IMR-90 (cell line): ENCODE data around the gene LTC4S. TPM values are rescaled to one million over a fixed set of nuclear protein-coding genes. Genes with fewer than 3 reads are reported as not detected.

Experiments used
- ATAC-seq: fragments of 200-7000 bp; cut with Tn5 transposase; 2 replicates; pipeline ENCODE4 v1.9.1; 2020; ENCODE audit warnings: low read depth, mild to moderate bottlenecking, moderate library complexity
- BruUV-seq: library from RNA; stranded (reverse); fragments of 400-500 nt; replicated peaks from 2 replicates; lab custom pipeline; 2021; lab: Mats Ljungman, UMichigan
- CTCF ChIA-PET: fragments of 300-600 bp; formaldehyde crosslinking; extraction: SDS; loops from one replicate; lab custom pipeline; 2021; ENCODE audit warnings: antibody characterized with exemption; lab: Yijun Ruan, JAX
- POLR2A ChIA-PET: fragments of 300-600 bp; sonication (Branson Sonifier 250); formaldehyde crosslinking; loops from one replicate; lab custom pipeline; 2022; ENCODE audit warnings: antibody characterized with exemption; ENCODE audit not compliant: unreplicated experiment; lab: Charles Lee
- DNase-seq: peaks from one replicate; pipeline ENCODE4 v3.0.0; 2013
- H2AFZ ChIP-seq: replicated peaks from 2 replicates; pipeline ENCODE3; 2013; ENCODE audit warnings: low read length, mild to moderate bottlenecking; ENCODE audit not compliant: poor library complexity
- H2AK5ac ChIP-seq: 2 replicates; pipeline ENCODE4 v1.6.1; 2013; ENCODE audit warnings: low read depth, low read length, inconsistent platforms
- H2AK9ac ChIP-seq: replicated peaks from 2 replicates; pipeline ENCODE3; 2013; ENCODE audit warnings: mild to moderate bottlenecking, low read depth, low read length, moderate library complexity; ENCODE audit not compliant: poor library complexity
- H2BK120ac ChIP-seq: 2 replicates; pipeline ENCODE4 v1.6.1; 2013; ENCODE audit warnings: low read depth, low read length, inconsistent platforms
- H2BK15ac ChIP-seq: 3 replicates; pipeline ENCODE4 v1.6.1; 2013; ENCODE audit warnings: low read depth, low read length, inconsistent platforms
- H2BK20ac ChIP-seq: 2 replicates; pipeline ENCODE4 v1.6.1; 2013; ENCODE audit warnings: low read depth, mild to moderate bottlenecking, inconsistent platforms, low read length, moderate library complexity
- H2BK5ac ChIP-seq: 2 replicates; pipeline ENCODE4 v1.6.1; 2013; ENCODE audit warnings: mild to moderate bottlenecking, low read depth, low read length, inconsistent platforms; ENCODE audit not compliant: poor library complexity, severe bottlenecking
- H3K14ac ChIP-seq: replicated peaks from 2 replicates; pipeline ENCODE4 v1.6.1; 2013; ENCODE audit warnings: low read depth, low read length, inconsistent platforms
- H3K18ac ChIP-seq: 2 replicates; pipeline ENCODE4 v1.6.1; 2013; ENCODE audit warnings: low read depth, low read length, control low read depth
- H3K23ac ChIP-seq: 2 replicates; pipeline ENCODE4 v1.6.1; 2013; ENCODE audit warnings: low read depth, low read length, inconsistent platforms
- H3K27ac ChIP-seq: 2 replicates; pipeline ENCODE4 v1.5.1; 2013; ENCODE audit warnings: mild to moderate bottlenecking, control low read depth, low read length; ENCODE audit not compliant: insufficient read depth
- H3K27me3 ChIP-seq: 2 replicates; pipeline ENCODE4 v1.6.1; 2013; ENCODE audit warnings: low read length; ENCODE audit not compliant: control insufficient read depth, insufficient read depth
- H3K36me3 ChIP-seq: 2 replicates; pipeline ENCODE4 v1.6.1; 2013; ENCODE audit warnings: low read length, mixed read lengths; ENCODE audit not compliant: control insufficient read depth, insufficient read depth
- H3K4ac ChIP-seq: 2 replicates; pipeline ENCODE4 v1.6.1; 2013; ENCODE audit warnings: low read depth, low read length, inconsistent platforms
- H3K4me1 ChIP-seq: 2 replicates; pipeline ENCODE4 v1.6.1; 2013; ENCODE audit warnings: low read length, mixed read lengths; ENCODE audit not compliant: control insufficient read depth, insufficient read depth
- H3K4me2 ChIP-seq: 2 replicates; pipeline ENCODE4 v1.6.1; 2013; ENCODE audit warnings: low read depth, mild to moderate bottlenecking, control low read depth, low read length, moderate library complexity
- H3K4me3 ChIP-seq: 2 replicates; pipeline ENCODE4 v1.5.1; 2013; ENCODE audit warnings: low read depth, mild to moderate bottlenecking, control low read depth, low read length, moderate library complexity; ENCODE audit not compliant: insufficient read depth
- H3K56ac ChIP-seq: 2 replicates; pipeline ENCODE4 v1.6.1; 2013; ENCODE audit warnings: low read length, inconsistent platforms; ENCODE audit not compliant: insufficient read depth; ENCODE audit errors: extremely low read depth
- H3K79me1 ChIP-seq, 2 experiments: 2 replicates each; pipeline ENCODE4 v1.6.1; 2013; ENCODE audit warnings: low read length in 2 of 2, inconsistent platforms in 1 of 2, low read depth in 1 of 2
- H3K9ac ChIP-seq: 2 replicates; pipeline ENCODE4 v1.6.1; 2013; ENCODE audit warnings: low read depth, low read length, control low read depth
- H3K9me1 ChIP-seq: 2 replicates; pipeline ENCODE4 v1.6.1; 2013; ENCODE audit warnings: low read length, inconsistent platforms; ENCODE audit not compliant: insufficient read depth
- H3K9me3 ChIP-seq: 2 replicates; pipeline ENCODE4 v1.6.1; 2013; ENCODE audit warnings: low read length; ENCODE audit not compliant: control insufficient read depth, insufficient read depth
- H4K20me1 ChIP-seq: 2 replicates; pipeline ENCODE4 v1.6.1; 2013; ENCODE audit warnings: low read length, inconsistent platforms; ENCODE audit not compliant: insufficient read depth
- H4K5ac ChIP-seq: 2 replicates; pipeline ENCODE4 v1.6.1; 2013; ENCODE audit warnings: mild to moderate bottlenecking, low read depth, low read length, control low read depth
- H4K8ac ChIP-seq, 2 experiments: 2 replicates each; pipeline ENCODE4 v1.6.1; 2013; ENCODE audit warnings: low read depth in 2 of 2, low read length in 2 of 2, control low read depth in 1 of 2, inconsistent platforms in 1 of 2
- H4K91ac ChIP-seq: 2 replicates; pipeline ENCODE4 v1.6.1; 2013; ENCODE audit warnings: low read depth, low read length, inconsistent platforms; ENCODE audit not compliant: insufficient read depth
- BHLHE40 ChIP-seq: fragments of 150-350 bp; IDR thresholded peaks from 2 replicates; pipeline ENCODE4 v1.6.1; 2016; ENCODE audit warnings: mild to moderate bottlenecking, low read depth, low read length
- CEBPB ChIP-seq: IDR thresholded peaks from 2 replicates; pipeline ENCODE4 v1.6.1; 2012; ENCODE audit warnings: low read depth, low read length, improper control_type of control experiment
- CHD1 ChIP-seq: IDR thresholded peaks from 2 replicates; pipeline ENCODE4 v1.6.1; 2012; ENCODE audit warnings: low read depth, low read length, improper control_type of control experiment
- CTCF ChIP-seq: conservative IDR thresholded peaks from 2 replicates; pipeline ENCODE4 v1.5.1; 2012; ENCODE audit warnings: mild to moderate bottlenecking, low read depth, low read length, improper control_type of control experiment
- MAZ ChIP-seq: IDR thresholded peaks from 2 replicates; pipeline ENCODE4 v1.6.1; 2012; ENCODE audit warnings: low read depth, mild to moderate bottlenecking, low read length, improper control_type of control experiment, moderate library complexity, borderline replicate concordance
- MXI1 ChIP-seq: IDR thresholded peaks from 2 replicates; pipeline ENCODE4 v1.6.1; 2012; ENCODE audit warnings: low read depth, mild to moderate bottlenecking, low read length, moderate library complexity, borderline replicate concordance
- NFE2L2 ChIP-seq: fragments of 150-350 bp; IDR thresholded peaks from 2 replicates; pipeline ENCODE4 v1.6.1; 2016; ENCODE audit warnings: low read depth, mild to moderate bottlenecking, low read length
- POLR2A ChIP-seq: IDR thresholded peaks from 2 replicates; pipeline ENCODE4 v1.6.1; 2012; ENCODE audit warnings: mild to moderate bottlenecking, low read depth, low read length
- RAD21 ChIP-seq: IDR thresholded peaks from 2 replicates; pipeline ENCODE4 v1.6.1; 2012; ENCODE audit warnings: low read length, improper control_type of control experiment
- SMC3 ChIP-seq: fragments of 150-350 bp; IDR thresholded peaks from 2 replicates; pipeline ENCODE4 v1.6.1; 2016; ENCODE audit warnings: low read depth, mild to moderate bottlenecking, antibody characterized with exemption, low read length, moderate library complexity
- WGBS, 2 experiments: methylation state at CpG; one replicate each; pipeline versions ENCODE4 v1.1.5 to v1.1.7; 2013; ENCODE audit warnings: missing lambda C conversion rate in 2 of 2; ENCODE audit not compliant: insufficient read length in 1 of 2; ENCODE audit errors: extremely low coverage in 2 of 2; 5-methylcytosine and 5-hydroxymethylcytosine counted together
- dilution Hi-C: fragments of 300-500 bp; cut with HindIII; formaldehyde crosslinking; loops from one replicate; pipeline ENCODE4 v1.14.3; 2018; ENCODE audit warnings: low sequenced_read_pairs; ENCODE audit not compliant: unreplicated experiment
- in situ Hi-C: fragments of 300-500 bp; cut with MboI; formaldehyde crosslinking; loops from 3 replicates; pipeline ENCODE4 v1.14.3; 2019; ENCODE audit warnings: low sequenced_read_pairs, inconsistent platforms, mixed read lengths
- intact Hi-C: fragments of 100-400 bp; cut with micrococcal nuclease; formaldehyde crosslinking; loops from 2 replicates; pipeline ENCODE4 v1.10.0; 2022
- polyA plus RNA-seq, 3 experiments: library from polyadenylated mRNA; depleted of rRNA; stranded (reverse); fragments of >200 nt; gene quantifications; 2 replicates each; pipeline ENCODE4 v1.2.3, GENCODE V29; 2012; ENCODE audit warnings: low replicate concordance in 1 of 3
- total RNA-seq: library from RNA; depleted of rRNA; stranded (reverse); fragments of >200 nt; gene quantifications from 2 replicates; pipeline ENCODE4 v1.2.3, GENCODE V29; 2012

Gene LTC4S
- total and polyA plus RNA-seq, 2 of the 4 experiments (the other 2 are of a cell fraction) = 0.72 TPM; not detected in 1

DNA sequence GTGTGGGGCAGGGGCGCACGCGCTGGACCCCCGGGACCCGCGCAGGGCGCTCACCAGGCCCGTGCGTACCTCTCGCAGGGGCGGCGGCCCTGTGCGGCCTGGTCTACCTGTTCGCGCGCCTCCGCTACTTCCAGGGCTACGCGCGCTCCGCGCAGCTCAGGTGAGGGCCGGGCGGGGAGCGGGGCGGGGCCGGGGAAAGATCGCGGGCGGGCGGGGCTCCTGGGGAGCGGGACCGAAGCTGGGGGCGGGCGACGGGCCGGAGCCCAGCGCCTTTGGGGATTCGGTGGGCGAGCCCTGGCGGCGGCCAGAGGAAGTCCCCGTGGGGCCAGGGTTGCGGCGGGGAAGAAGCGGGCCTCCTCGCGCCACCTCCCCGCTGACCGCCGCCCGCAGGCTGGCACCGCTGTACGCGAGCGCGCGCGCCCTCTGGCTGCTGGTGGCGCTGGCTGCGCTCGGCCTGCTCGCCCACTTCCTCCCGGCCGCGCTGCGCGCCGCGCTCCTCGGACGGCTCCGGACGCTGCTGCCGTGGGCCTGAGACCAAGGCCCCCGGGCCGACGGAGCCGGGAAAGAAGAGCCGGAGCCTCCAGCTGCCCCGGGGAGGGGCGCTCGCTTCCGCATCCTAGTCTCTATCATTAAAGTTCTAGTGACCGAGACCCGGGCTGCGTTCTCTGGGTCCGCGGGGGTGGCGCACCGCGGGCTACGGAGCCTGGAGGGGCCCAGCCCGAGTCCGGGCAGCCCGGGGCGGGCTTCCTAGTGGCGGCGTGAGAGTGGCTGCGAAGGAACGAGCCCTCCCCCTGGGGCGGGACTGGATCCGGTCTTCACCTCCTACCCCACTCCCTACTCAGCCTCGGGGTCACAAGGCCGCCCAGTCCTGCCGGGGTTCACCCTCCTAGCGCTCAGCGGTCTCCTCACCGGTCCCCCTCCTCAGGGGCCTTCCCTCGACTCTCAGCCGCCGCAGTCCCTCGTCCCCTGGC lies 2.4 kb downstream of the LTC4S start:
- Histone ChIP-seq H3K14ac (no peak overlapping the region), H3K18ac (no peak overlapping the region), H2AFZ (peak overlapping the region; percentile 92), H3K56ac (peak overlapping the region; percentile 52; the same call in 1 of the 2 replicates), H3K27ac (peak overlapping the region; percentile 60), H3K9me3 (no peaks in the 10 kb centered on the region), H3K4me2 (peak overlapping the region; percentile 91), H3K9ac (peak overlapping the region; percentile 68), H3K79me1 (peaks cover 0 to 13% of the 10 kb centered on the region in 2 experiments; a peak in 1 of 4 replicates), H4K20me1 (peaks cover 8% of the 10 kb centered on the region), H3K4me1 (peaks cover 9% of the 10 kb centered on the region; the same call in 1 of the 2 replicates), H3K23ac (no peak overlapping the region), H4K91ac (peak overlapping the region; percentile 64; the same call in 1 of the 2 replicates), H3K4ac (peak overlapping the region; percentile 44; the same call in 1 of the 2 replicates), H4K8ac (peak overlapping the region; percentile 33 to 39; a peak in 2 of 4 replicates), H2BK120ac (no peak overlapping the region), H3K9me1 (no peaks in the 10 kb centered on the region), H3K36me3 (peaks cover 43% of the 10 kb centered on the region), H2BK5ac (peak overlapping the region; percentile 43), H3K27me3 (no peaks in the 10 kb centered on the region), H2AK9ac (peak overlapping the region; percentile 87), H2AK5ac (0 out of 2 replicates have a peak overlapping the region, but pooled peaks have one; percentile 10), H2BK15ac (no peak overlapping the region), H3K4me3 (peak overlapping the region; percentile 59), H2BK20ac (no peak overlapping the region), H4K5ac (no peak overlapping the region)
- TF ChIP-seq MXI1 (peak; percentile 55; the same call in 1 of the 2 replicates), CEBPB (no peak), MAZ (peak; percentile 63), CTCF (peak; percentile 84), NFE2L2 (no peak), RAD21 (peak; percentile 64), SMC3 (peak; percentile 69), POLR2A (0 out of 2 replicates have a peak, but pooled peaks have one; percentile 27), BHLHE40 (no peak), CHD1 (no peak)
- dilution Hi-C loops (no loop called here), in situ Hi-C loops (no loop called here), intact Hi-C loops (loop anchor here (1.0 kb wide), 2 partner anchors 33 to 64 kb away; partner anchors contain the start of gene MAML1)
- 1% methylated on average over 39 of the region's 113 CpGs; no CpG with 5 or more reads in 1 of the 2 experiments for WGBS, 2 experiments
- ChIA-PET CTCF (no interaction called here), POLR2A (interaction anchor here (0.6 kb wide), 1 partner anchor 29 kb away, joined by 3 read pairs; no protein-coding TSS in a partner anchor)
- peak; percentile 88 for ATAC-seq
- no TSS peak for BruUV-seq
- DNase-seq = peak; percentile 78
